Sigmoid colon (tissue), 7 donors: ENCODE data around the gene ASPG. TPM values are rescaled to one million over a fixed set of nuclear protein-coding genes. Genes with fewer than 3 reads are reported as not detected.

Experiments
- DNase-seq: peaks from one replicate; pipeline ENCODE4 v3.0.0-alpha.2; 2019
- H3K27ac ChIP-seq, 4 donors: fragments of 200-600 bp; sonication (generic); one replicate each; pipeline ENCODE4 v1.5.1; 2016 to 2019; ENCODE audit warnings: mild to moderate bottlenecking in 1 of 4
- H3K27me3 ChIP-seq, 3 donors: fragments of 200-600 bp; sonication (generic); one replicate each; pipeline ENCODE4 v1.5.1; 2019; ENCODE audit warnings: mild to moderate bottlenecking in 1 of 3
- H3K36me3 ChIP-seq, 4 donors: fragments of 200-600 bp; sonication (generic); one replicate each; pipeline ENCODE4 v1.5.1; 2016 to 2019
- H3K4me1 ChIP-seq, 4 donors: fragments of 200-600 bp; sonication (generic); one replicate each; pipeline ENCODE4 v1.5.1; 2017 to 2019
- H3K4me3 ChIP-seq, 4 donors: fragments of 200-600 bp; sonication (generic); one replicate each; pipeline ENCODE4 v1.5.1; 2017 to 2019; ENCODE audit warnings: mild to moderate bottlenecking in 2 of 4, moderate library complexity in 1 of 4
- H3K9me3 ChIP-seq, 4 donors: fragments of 200-600 bp in 3 of 4; sonication (generic) in 3 of 4; one replicate each; pipeline versions ENCODE4 v1.5.1 to v1.6.1; 2013 to 2019
- CTCF ChIP-seq, 4 experiments: fragments of 450-650 bp in 3 of 4; fragments of 200-600 bp in 1 of 4; IDR thresholded peaks; one replicate each; pipeline ENCODE4 v1.5.1; 2016 to 2019; ENCODE audit warnings: antibody characterized with exemption in 4 of 4, mild to moderate bottlenecking in 3 of 4, moderate library complexity in 2 of 4
- EP300 ChIP-seq, 4 donors: sonication (generic); formaldehyde crosslinking; IDR thresholded peaks; one replicate each; pipeline ENCODE4 v1.6.1; 2017; ENCODE audit warnings: antibody characterized with exemption in 4 of 4
- POLR2A ChIP-seq, 2 donors: fragments of 450-650 bp; IDR thresholded peaks; one replicate each; pipeline ENCODE4 v1.6.1; 2016; ENCODE audit warnings: antibody characterized with exemption in 2 of 2, mild to moderate bottlenecking in 2 of 2, moderate library complexity in 2 of 2
- POLR2AphosphoS5 ChIP-seq, 4 donors: sonication (generic); formaldehyde crosslinking; IDR thresholded peaks; one replicate each; pipeline ENCODE4 v1.6.1; 2017; ENCODE audit warnings: antibody characterized with exemption in 4 of 4
- WGBS, 2 donors: extraction: QIAGEN DNeasy Blood & Tissue Kit; methylation state at CpG; one replicate each; pipeline ENCODE4 v1.1.7; 2013; 5-methylcytosine and 5-hydroxymethylcytosine counted together
- intact Hi-C: fragments of 100-400 bp; cut with DNase I; formaldehyde crosslinking; loops from one replicate; pipeline ENCODE4 v1.15.1; 2023
- polyA plus RNA-seq, 3 donors: library from polyadenylated mRNA; stranded (reverse); fragments of 200-250 nt; gene quantifications; one replicate each; pipeline ENCODE4 v1.2.3, GENCODE V29; 2013
- total RNA-seq, 4 donors: library from RNA; depleted of rRNA; stranded (reverse); fragments of >200 nt; gene quantifications; one replicate each; pipeline ENCODE4 v1.1.0, GENCODE V29; 2016
- donor health status: healthy with polysubstance abuse.
- donor health status: Bipolar disorder and iron deficiency.
- donor health status: healthy.

The ASPG gene
- total and polyA plus RNA-seq, 7 donors = 0.14 to 24.6 (median 3.5) TPM; not detected in 1

GRCh38 chr14:104111301-104112112, 26.0 kb downstream of the ASPG start:
- no peak for DNase-seq

GRCh38 chr14:104112113-104112505, 26.6 kb downstream of the ASPG start:
- H3K27ac ChIP-seq = no peak overlapping the region
- 43 to 76% methylated on average over 6 of the region's 6 CpGs for WGBS, 2 donors
- TF ChIP-seq POLR2A (IDR thresholded peaks at IDR 0.05) (no peak), EP300 (IDR thresholded peaks at IDR 0.05) (no peak), POLR2AphosphoS5 (IDR thresholded peaks at IDR 0.05) (no peak), CTCF (IDR thresholded peaks at IDR 0.05) (no peak)
- intact Hi-C loops = no loop called here
- H3K4me1 ChIP-seq = peaks cover 0 to 11% (median 9%) of the 10 kb centered on the region in 4 donors
- DNase-seq = no peak
- H3K27me3 ChIP-seq = peaks cover 11 to 33% (median 13%) of the 10 kb centered on the region in 3 donors
- no peak overlapping the region for H3K4me3 ChIP-seq
- H3K36me3 ChIP-seq = no peaks in the 10 kb centered on the region
- H3K9me3 ChIP-seq = no peaks in the 10 kb centered on the region

More at GRCh38 chr14:104111301-104112112, 26.0 kb downstream of the ASPG start:
- Histone ChIP-seq H3K27me3 (peaks cover 5 to 26% (median 7%) of the 10 kb centered on the region in 3 donors), H3K9me3 (no peaks in the 10 kb centered on the region), H3K36me3 (no peaks in the 10 kb centered on the region), H3K4me1 (peaks cover 0 to 5% (median 4%) of the 10 kb centered on the region in 4 donors), H3K27ac (no peak overlapping the region), H3K4me3 (no peak overlapping the region)
- intact Hi-C loops = no loop called here
- TF ChIP-seq POLR2AphosphoS5 (IDR thresholded peaks at IDR 0.05) = no peak
- no peak for TF ChIP-seq CTCF (IDR thresholded peaks at IDR 0.05)
- TF ChIP-seq POLR2A (IDR thresholded peaks at IDR 0.05) = no peak
- no peak for TF ChIP-seq EP300 (IDR thresholded peaks at IDR 0.05)
- WGBS, 2 donors = 17 to 64% methylated on average over 21 of the region's 21 CpGs

- TF ChIP-seq EP300 (IDR thresholded peaks at IDR 0.05) = no peak
- TF ChIP-seq CTCF (IDR thresholded peaks at IDR 0.05) = no peak
- TF ChIP-seq POLR2AphosphoS5 (IDR thresholded peaks at IDR 0.05) = no peak
These were observed 27.4 kb downstream of the ASPG start for GRCh38 chr14:104112609-104113571.

GRCh38 chr14:104113631-104114420, 28.3 kb downstream of the ASPG start:
- H3K4me3 ChIP-seq = no peak overlapping the region
- peaks cover 27 to 50% (median 28%) of the 10 kb centered on the region in 3 donors for H3K27me3 ChIP-seq
- intact Hi-C loops = no loop called here
- no peak for DNase-seq
- WGBS, 2 donors = 55 to 79% methylated on average over 23 of the region's 23 CpGs
- peaks cover 0 to 20% (median 18%) of the 10 kb centered on the region in 4 donors for H3K4me1 ChIP-seq
- no peaks in the 10 kb centered on the region for H3K9me3 ChIP-seq
- TF ChIP-seq POLR2A (IDR thresholded peaks at IDR 0.05) = no peak
- TF ChIP-seq CTCF (IDR thresholded peaks at IDR 0.05) = no peak
- no peak for TF ChIP-seq EP300 (IDR thresholded peaks at IDR 0.05)
- TF ChIP-seq POLR2AphosphoS5 (IDR thresholded peaks at IDR 0.05) = no peak
- no peaks in the 10 kb centered on the region for H3K36me3 ChIP-seq
- no peak overlapping the region for H3K27ac ChIP-seq

More at GRCh38 chr14:104112609-104113571, 27.4 kb downstream of the ASPG start:
- peaks cover 19 to 40% (median 21%) of the 10 kb centered on the region in 3 donors for H3K27me3 ChIP-seq
- no peak overlapping the region for H3K27ac ChIP-seq
- H3K36me3 ChIP-seq = no peaks in the 10 kb centered on the region
- no peak for DNase-seq
- 35 to 67% methylated on average over 17 of the region's 17 CpGs for WGBS, 2 donors
- H3K9me3 ChIP-seq = no peaks in the 10 kb centered on the region
- peaks cover 0 to 19% (median 17%) of the 10 kb centered on the region in 4 donors for H3K4me1 ChIP-seq
- intact Hi-C loops = no loop called here
- H3K4me3 ChIP-seq = no peak overlapping the region
